Lung (tissue), 12 donors: ENCODE results near the gene FAM24B. TPM values are rescaled to one million over a fixed set of nuclear protein-coding genes. Genes with fewer than 3 reads are reported as not detected.
"Not testable (repeated sequence)": the region's sequence is repeated elsewhere in the genome, so short reads cannot be mapped to it uniquely, and the experiment has no call there.

Experiments
- ATAC-seq: fragments of 200-7000 bp; cut with Tn5 transposase; one replicate; pipeline ENCODE4 v1.9.1; 2020; ENCODE audit warnings: moderate number of reproducible peaks; ENCODE audit not compliant: insufficient read depth, low FRiP score
- DNase-seq, 3 donors: peaks; one replicate each; pipeline ENCODE4 v3.0.0-alpha.2; 2013 to 2017
- H3K27ac ChIP-seq, 2 donors: one replicate each; pipeline ENCODE4 v1.5.1; 2013; ENCODE audit warnings: mild to moderate bottlenecking in 2 of 2, moderate library complexity in 2 of 2, control low read depth in 1 of 2, inconsistent platforms in 1 of 2, low read depth in 1 of 2, low read length in 1 of 2
- H3K27me3 ChIP-seq, 3 donors: one replicate each; pipeline ENCODE4 v1.5.1; 2013; ENCODE audit warnings: low read length in 2 of 3; ENCODE audit not compliant: control insufficient read depth in 3 of 3, insufficient read depth in 3 of 3
- H3K36me3 ChIP-seq, 4 donors: one replicate each; pipeline ENCODE4 v1.5.1; 2013; ENCODE audit warnings: low read length in 4 of 4, mild to moderate bottlenecking in 1 of 4, moderate library complexity in 1 of 4; ENCODE audit not compliant: control insufficient read depth in 4 of 4, insufficient read depth in 4 of 4
- H3K4me1 ChIP-seq, 5 donors: one replicate each; pipeline ENCODE4 v1.5.1; 2013; ENCODE audit warnings: low read length in 5 of 5, mild to moderate bottlenecking in 2 of 5, moderate library complexity in 1 of 5; ENCODE audit not compliant: control insufficient read depth in 5 of 5, insufficient read depth in 5 of 5
- H3K4me3 ChIP-seq: one replicate; pipeline ENCODE4 v1.5.1; 2013; ENCODE audit warnings: mild to moderate bottlenecking, control low read depth, moderate library complexity
- H3K9ac ChIP-seq, 2 donors: one replicate each; pipeline ENCODE4 v1.5.1; 2013; ENCODE audit warnings: low read length in 2 of 2, control low read depth in 1 of 2; ENCODE audit not compliant: insufficient read depth in 1 of 2
- H3K9me3 ChIP-seq, 4 donors: one replicate each; pipeline ENCODE4 v1.5.1; 2013; ENCODE audit warnings: low read length in 3 of 4, mild to moderate bottlenecking in 1 of 4, moderate library complexity in 1 of 4; ENCODE audit not compliant: control insufficient read depth in 4 of 4, insufficient read depth in 3 of 4
- WGBS, 2 donors: extraction: QIAGEN DNeasy Blood & Tissue Kit; methylation state at CpG; one replicate each; pipeline ENCODE4 v1.1.7; 2013; 5-methylcytosine and 5-hydroxymethylcytosine counted together
- polyA plus RNA-seq, 2 donors: library from polyadenylated mRNA; stranded (reverse); fragments of 200-250 nt; gene quantifications; one replicate each; pipeline ENCODE4 v1.2.1, GENCODE V29; 2013
- total RNA-seq, 2 donors: library from RNA; depleted of rRNA in 1 of 2; stranded (reverse); fragments of >200 nt in 1 of 2; gene quantifications; one replicate each; pipeline ENCODE4 v1.2.1, GENCODE V29; 2014 to 2021
- TF ChIP-seq, protein P1 (sequence below): IDR thresholded peaks from 2 replicates; pipeline ENCODE4 v1.5.1; 2012; ENCODE audit warnings: mild to moderate bottlenecking; ENCODE audit errors: control extremely low read depth, extremely low read depth
- donor health status: control.
- donor health status: control.
- donor health status: Bipolar disorder and iron deficiency.
- donor health status: healthy.
- donor health status: DM: yes; HTN: yes; CAD: no.

Gene FAM24B
- total and polyA plus RNA-seq, 4 donors, result 1.6 to 7.8 (median 3.2) TPM

DNA sequence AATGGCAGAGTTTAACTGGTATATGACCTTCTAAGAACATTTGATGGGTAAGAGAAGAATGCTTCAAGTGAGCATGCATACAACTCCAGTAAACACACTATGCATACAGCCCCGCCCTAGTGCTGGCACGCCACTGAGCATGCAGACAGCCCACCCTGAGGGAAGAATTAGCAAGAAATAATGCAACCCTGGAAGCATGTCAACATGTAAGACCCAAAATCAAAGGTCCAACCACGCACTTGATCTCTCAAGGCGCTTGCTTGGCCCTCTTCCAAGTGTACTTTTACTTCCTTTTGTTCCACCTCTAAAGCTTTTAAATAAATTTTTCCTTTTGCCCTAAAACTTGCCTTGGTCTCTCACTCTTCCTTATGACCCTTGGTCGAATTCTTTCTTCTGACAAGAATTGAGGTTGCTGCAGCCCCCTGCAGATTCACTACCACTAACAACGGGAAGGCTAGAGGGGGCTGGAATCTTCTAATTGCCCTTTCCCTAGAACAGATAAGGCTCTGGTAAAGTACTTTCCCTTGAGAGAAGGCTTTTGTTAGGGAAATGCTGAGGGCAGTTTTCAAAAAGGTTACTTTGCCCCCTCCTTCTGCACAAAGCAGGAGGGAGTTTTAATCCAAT is 3.4 kb downstream of the FAM24B start:
- 52 to 56% methylated on average over 6 of the region's 6 CpGs for WGBS, 2 donors
- Histone ChIP-seq H3K9ac (no peak overlapping the region), H3K9me3 (no peaks in the 10 kb centered on the region), H3K27ac (no peak overlapping the region), H3K27me3 (peaks cover 0 to 4% (median 0%) of the 10 kb centered on the region in 3 donors), H3K4me1 (peaks cover 0 to 10% (median 5%) of the 10 kb centered on the region in 5 donors), H3K4me3 (no peak overlapping the region), H3K36me3 (no peaks in the 10 kb centered on the region)
- TF ChIP-seq, protein P1, sequence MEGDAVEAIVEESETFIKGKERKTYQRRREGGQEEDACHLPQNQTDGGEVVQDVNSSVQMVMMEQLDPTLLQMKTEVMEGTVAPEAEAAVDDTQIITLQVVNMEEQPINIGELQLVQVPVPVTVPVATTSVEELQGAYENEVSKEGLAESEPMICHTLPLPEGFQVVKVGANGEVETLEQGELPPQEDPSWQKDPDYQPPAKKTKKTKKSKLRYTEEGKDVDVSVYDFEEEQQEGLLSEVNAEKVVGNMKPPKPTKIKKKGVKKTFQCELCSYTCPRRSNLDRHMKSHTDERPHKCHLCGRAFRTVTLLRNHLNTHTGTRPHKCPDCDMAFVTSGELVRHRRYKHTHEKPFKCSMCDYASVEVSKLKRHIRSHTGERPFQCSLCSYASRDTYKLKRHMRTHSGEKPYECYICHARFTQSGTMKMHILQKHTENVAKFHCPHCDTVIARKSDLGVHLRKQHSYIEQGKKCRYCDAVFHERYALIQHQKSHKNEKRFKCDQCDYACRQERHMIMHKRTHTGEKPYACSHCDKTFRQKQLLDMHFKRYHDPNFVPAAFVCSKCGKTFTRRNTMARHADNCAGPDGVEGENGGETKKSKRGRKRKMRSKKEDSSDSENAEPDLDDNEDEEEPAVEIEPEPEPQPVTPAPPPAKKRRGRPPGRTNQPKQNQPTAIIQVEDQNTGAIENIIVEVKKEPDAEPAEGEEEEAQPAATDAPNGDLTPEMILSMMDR, result no peak
- no peak for DNase-seq
- no peak for ATAC-seq

- H3K4me3 ChIP-seq, H3K27me3 ChIP-seq: not testable (repeated sequence)
- 95 to 100% methylated on average over 1 of the region's 2 CpGs for WGBS, 2 donors
Observed at GRCh38 chr10:122871947-122872346, 7.4 kb downstream of the FAM24B start.

GRCh38 chr10:122868768-122869167 is 10.6 kb downstream of the FAM24B start:
- H3K27ac ChIP-seq, DNase-seq, H3K4me3 ChIP-seq, ATAC-seq, H3K9ac ChIP-seq, H3K4me1 ChIP-seq, H3K9me3 ChIP-seq, H3K36me3 ChIP-seq, H3K27me3 ChIP-seq: not testable (repeated sequence)
- WGBS, 2 donors, result 85 to 95% methylated on average over 1 of the region's 2 CpGs

More at GRCh38 chr10:122871947-122872346, 7.4 kb downstream of the FAM24B start:
- ATAC-seq, DNase-seq, H3K9me3 ChIP-seq, H3K4me1 ChIP-seq, H3K27ac ChIP-seq, H3K9ac ChIP-seq, H3K36me3 ChIP-seq: not testable (repeated sequence)

DNA sequence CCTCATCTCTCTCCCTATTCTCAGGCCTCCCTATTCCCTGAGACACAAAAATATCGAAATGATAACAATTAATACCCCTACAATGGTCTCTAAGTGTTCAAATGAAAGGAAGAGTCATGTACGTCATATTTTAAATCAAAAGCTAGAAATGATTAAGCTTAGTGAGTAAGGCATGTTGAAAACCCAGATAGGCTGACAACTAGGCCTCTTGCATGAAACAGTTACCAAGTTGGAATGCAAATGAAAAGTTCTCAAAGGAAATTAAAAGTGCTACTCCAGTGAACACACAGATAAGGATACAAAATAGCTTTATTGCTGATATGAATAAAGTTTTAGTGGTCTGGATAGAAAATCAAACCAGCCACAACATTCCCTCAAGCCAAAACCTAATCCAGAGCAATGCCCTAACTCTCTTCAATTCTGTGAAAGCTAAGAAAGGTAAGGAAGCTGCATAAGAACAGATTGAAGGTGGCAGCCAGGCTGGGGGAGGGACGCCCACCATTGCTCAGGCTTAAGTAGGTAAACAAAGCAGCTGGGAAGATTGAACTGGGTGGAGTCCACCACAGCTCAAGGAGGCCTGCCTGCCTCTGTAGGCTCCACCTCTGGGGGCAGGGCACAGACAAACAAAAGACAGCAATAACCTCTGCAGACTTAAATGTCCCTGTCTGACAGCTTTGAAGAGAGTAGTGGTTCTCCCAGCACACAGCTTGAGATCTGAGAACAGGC is 12.5 kb downstream of the FAM24B start:
- H3K4me1 ChIP-seq, H3K9ac ChIP-seq, H3K36me3 ChIP-seq, DNase-seq, H3K27me3 ChIP-seq, ATAC-seq, H3K9me3 ChIP-seq, H3K4me3 ChIP-seq, H3K27ac ChIP-seq: not testable (repeated sequence)
- WGBS, 2 donors, result 71 to 80% methylated on average over 3 of the region's 3 CpGs

- ATAC-seq, result no peak
- 95 to 97% methylated on average over 1 of the region's 1 CpG for WGBS, 2 donors
- Histone ChIP-seq H3K4me3 (no peak overlapping the region), H3K36me3 (no peaks in the 10 kb centered on the region), H3K9me3 (no peaks in the 10 kb centered on the region), H3K4me1 (no peaks in the 10 kb centered on the region), H3K9ac (no peak overlapping the region), H3K27ac (no peak overlapping the region), H3K27me3 (no peaks in the 10 kb centered on the region)
- TF ChIP-seq, protein P1, result no peak
- DNase-seq, result no peak
Observed at GRCh38 chr10:122864901-122865300, 14.5 kb downstream of the FAM24B start.
